Raji (cell line): ENCODE data around the gene MAP3K15.

Experiments used
- POLR2A ChIP-seq: IDR thresholded peaks from 2 replicates; pipeline ENCODE4 v1.6.1; 2011; ENCODE audit warnings: low read depth, low read length, control low read depth; ENCODE audit not compliant: insufficient read depth

Gene MAP3K15

GRCh38 chrX:19487520-19488200 is 27.6 kb downstream of the MAP3K15 start:
- TF ChIP-seq POLR2A = no peak

- no peak for TF ChIP-seq POLR2A
Observed at GRCh38 chrX:19479458-19479857, 35.9 kb downstream of the MAP3K15 start.

- TF ChIP-seq POLR2A = no peak
Observed at GRCh38 chrX:19462879-19463278, 52.4 kb downstream of the MAP3K15 start.

GRCh38 chrX:19462231-19462630 is 53.1 kb downstream of the MAP3K15 start:
- TF ChIP-seq POLR2A = no peak

- TF ChIP-seq POLR2A = no peak
Observed at GRCh38 chrX:19457662-19458061, 57.6 kb downstream of the MAP3K15 start.

- TF ChIP-seq POLR2A = no peak
Observed at GRCh38 chrX:19448077-19448476, 67.2 kb downstream of the MAP3K15 start.

GRCh38 chrX:19446397-19446796 is 68.9 kb downstream of the MAP3K15 start:
- no peak for TF ChIP-seq POLR2A

GRCh38 chrX:19443869-19444526 is 71.3 kb downstream of the MAP3K15 start:
- no peak for TF ChIP-seq POLR2A

- TF ChIP-seq POLR2A = no peak
Observed at GRCh38 chrX:19440713-19441112, 74.6 kb downstream of the MAP3K15 start.

GRCh38 chrX:19410259-19410658 is 105.0 kb downstream of the MAP3K15 start:
- no peak for TF ChIP-seq POLR2A

- no peak for TF ChIP-seq POLR2A
Observed at GRCh38 chrX:19403696-19404095, 111.6 kb downstream of the MAP3K15 start.

GRCh38 chrX:19392703-19393102 is 122.6 kb downstream of the MAP3K15 start:
- no peak for TF ChIP-seq POLR2A

GRCh38 chrX:19392078-19392477 is 123.2 kb downstream of the MAP3K15 start:
- TF ChIP-seq POLR2A = no peak

- no peak for TF ChIP-seq POLR2A
Observed at GRCh38 chrX:19389227-19389845, 126.0 kb downstream of the MAP3K15 start.

GRCh38 chrX:19388741-19389140 is 126.6 kb downstream of the MAP3K15 start:
- TF ChIP-seq POLR2A = no peak

GRCh38 chrX:19388064-19388679 is 127.1 kb downstream of the MAP3K15 start:
- no peak for TF ChIP-seq POLR2A
